NCI-H2196 (cell line): ENCODE results near the gene CNGA3.

ENCODE experiments used
- DNase-seq: peaks from one replicate; lab custom pipeline; 2025; ENCODE audit not compliant: unreplicated experiment; lab: John Stamatoyannopoulos, UW

Gene CNGA3

DNA sequence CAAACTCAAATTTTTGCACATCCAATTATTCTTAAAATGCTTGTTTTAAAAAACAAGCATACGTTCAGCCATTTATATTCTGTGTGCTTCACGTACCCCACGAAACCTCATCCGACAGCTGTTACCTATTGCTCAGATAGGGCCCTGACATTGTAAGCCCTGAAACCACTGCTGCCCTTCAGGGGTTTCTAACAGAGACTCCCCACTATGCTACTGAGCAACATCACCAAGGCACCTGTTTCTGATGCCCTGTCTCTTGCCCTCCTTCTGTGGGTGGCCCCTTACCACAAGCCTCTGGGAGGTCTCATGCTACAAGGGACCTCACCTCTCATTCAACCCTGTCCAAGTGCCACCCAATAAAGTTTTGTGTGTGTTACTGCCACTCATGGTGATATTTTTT, 18.5 kb upstream of the CNGA3 start:
- DNase-seq = no peak

DNA sequence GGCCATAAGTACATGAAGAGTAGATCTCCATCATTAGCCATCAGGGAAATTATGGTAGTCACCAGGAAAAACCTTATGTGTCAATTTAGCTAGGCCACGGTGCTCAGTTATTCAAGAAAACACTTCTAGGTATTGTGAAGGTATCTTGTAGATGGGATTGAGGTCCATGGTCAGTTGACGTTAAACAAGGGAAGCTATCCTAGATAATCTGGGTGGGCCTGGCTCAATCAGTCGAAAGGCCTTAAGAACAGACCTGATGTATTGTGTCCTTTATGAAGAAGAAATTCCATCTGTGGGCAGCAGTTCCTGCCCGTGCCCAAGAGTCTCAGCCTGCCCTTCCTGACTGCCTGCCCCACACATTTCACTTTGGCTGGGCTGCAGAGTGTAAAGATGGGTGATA, 16.7 kb upstream of the CNGA3 start:
- no peak for DNase-seq

DNA sequence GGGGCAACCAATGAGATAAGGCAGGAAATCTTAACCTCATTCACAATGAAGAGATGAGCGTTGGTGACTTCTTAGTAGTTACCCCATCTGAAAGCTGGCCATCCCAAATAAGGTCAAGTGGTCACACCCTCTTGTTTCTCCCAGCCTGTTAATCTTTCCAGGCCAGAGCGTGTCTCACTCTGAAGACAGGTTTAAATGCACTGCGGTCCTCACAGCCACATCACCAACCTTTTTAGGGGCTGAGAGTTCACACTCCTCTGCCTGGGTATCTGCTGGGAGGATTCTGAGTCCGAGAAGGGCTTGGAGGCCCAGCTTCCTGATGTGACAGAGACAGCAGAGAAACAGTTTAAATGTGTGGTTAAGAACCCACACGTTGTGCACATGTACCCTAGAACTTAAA, 13.3 kb upstream of the CNGA3 start:
- no peak for DNase-seq

DNA sequence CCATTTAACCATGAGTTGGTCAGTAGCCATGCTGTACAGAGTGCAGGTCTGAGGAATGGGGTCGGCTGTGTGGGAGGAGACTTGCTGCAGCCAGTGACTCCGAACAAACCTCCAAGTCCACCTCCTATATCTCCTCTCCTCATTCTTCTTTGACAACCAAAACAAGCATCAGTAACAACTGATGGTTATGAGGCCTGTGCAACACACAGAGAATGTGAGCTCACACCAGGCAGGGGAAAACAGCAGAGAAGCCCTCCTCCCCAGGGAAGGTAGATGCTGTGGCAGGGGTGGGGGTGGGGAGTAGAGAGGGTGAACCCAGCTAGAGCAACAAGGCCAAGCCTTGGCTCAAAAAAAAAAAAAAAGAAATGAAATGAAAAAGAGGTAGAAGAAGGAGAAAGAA, 12.3 kb upstream of the CNGA3 start:
- no peak for DNase-seq

DNA sequence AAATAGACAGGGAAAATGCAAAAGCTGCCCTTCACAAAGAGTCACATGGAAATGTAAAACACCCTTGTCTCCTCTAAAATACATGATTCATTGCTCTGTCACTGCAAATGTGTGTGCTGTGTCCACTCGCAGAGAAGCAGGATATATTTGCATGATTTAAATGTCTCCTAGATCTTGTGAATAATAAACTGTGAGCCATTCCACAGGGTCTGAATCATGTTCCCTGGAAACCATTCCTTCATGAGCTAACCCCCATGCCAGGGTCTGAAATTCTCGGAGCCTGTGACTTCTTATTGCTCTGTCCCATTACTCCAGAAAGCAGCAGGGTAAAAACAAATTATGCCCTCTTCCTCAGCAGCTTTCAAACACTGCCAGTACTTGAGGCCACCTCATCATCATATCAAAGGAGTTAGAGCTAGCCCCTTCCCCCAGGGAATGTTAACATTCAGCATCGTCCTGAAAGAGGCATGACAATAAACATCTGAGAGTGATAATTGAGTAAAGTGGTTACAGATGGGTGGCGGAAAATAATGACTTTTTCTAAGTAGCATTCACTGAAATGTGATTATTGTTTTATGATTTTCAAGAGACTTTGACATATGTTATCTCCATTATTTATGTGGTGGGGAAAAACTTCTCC, 11.7 kb upstream of the CNGA3 start:
- no peak for DNase-seq

DNA sequence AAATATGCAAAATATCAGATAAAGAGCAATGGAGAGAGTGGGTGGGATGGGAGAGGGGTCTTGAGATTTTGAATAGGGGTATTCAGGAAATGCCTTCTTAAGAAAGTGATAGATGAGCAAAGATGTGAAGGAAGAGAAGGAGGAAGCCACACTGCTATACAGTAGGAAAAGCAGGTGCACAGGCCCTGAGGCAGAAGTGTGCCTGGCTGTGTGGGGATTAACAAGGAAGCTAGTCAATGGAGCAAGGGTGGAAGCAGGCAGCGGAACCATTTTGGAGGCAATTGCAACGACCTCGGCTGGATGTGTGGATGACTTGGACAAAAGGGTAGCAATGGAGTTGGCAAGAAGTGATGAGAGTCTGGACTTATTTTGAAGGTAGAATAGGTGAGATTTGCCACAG, 11.0 kb upstream of the CNGA3 start:
- no peak for DNase-seq

DNA sequence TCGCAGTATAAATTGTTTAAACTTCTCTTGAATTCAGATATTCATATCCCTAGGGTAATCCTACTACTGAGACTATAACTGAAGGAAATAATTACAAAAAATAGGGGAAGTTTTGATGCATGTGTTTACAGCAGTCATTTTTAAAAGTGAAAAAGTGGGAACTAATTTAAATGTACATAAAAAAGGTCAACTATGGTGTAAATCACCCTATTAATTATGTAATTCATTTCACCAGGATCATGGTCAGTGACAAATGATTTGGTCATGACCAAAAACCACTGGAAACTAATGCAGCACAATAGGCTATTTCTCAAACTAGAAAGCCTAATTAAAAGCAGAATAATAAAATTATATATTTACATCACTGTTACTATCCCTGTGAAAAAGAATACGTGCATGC, 5.0 kb upstream of the CNGA3 start:
- DNase-seq = no peak

DNA sequence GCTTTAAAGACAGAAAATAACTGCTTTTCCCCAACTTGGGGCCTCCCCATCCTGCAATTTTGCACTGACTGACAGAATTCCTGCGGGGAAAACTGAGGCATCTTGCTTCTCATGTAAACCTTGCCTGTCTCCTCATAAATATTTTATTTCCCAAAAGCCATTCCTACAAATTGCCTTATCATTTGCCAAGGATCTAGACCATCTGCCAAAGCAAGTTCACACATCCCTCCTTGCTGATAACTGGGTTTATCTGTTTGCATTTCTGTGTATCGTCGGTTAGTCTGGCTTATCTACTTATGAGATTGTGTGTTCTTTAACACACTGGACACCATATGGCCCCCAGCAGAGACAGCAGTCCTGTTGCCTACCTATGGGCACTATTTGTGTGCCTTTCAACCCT, 3.0 kb upstream of the CNGA3 start:
- no peak for DNase-seq

DNA sequence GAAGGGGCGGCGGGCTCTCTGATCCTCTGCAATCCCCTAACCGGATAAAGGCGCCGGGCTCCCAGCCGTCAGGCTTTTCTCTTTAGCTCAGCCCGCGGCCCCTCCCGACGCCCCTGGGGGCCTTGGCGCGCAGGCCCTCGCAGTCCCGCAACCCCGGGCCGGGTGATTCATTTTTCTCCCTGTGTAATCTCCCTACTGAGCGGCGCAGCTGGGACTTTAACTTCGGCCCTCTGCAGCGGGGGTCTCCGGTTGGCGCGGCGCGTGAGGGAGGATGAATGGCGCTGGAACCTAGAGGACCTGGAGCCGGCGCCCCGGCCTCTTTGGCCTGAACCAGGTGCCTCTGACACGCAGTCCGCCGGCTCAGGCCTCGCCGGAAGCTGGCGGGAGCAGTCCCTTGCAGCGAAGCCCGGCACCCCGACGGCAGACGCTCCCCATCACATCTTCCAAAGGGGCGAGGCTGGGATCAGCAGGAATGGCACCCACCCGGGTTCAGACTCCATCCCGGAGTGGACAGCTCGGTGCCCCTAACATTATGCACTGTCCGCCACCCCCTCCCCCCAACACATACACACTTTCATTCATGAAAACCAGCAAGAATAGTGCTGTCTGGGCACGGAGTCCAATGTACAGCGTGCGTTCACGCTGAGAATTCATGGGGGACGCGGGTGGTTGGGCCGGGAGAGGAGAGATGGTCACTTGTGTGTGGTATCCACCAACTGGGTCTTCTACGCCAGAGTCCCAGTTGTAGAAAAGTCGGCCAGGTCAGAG, 1.2 kb downstream of the CNGA3 start:
- DNase-seq = no peak

DNA sequence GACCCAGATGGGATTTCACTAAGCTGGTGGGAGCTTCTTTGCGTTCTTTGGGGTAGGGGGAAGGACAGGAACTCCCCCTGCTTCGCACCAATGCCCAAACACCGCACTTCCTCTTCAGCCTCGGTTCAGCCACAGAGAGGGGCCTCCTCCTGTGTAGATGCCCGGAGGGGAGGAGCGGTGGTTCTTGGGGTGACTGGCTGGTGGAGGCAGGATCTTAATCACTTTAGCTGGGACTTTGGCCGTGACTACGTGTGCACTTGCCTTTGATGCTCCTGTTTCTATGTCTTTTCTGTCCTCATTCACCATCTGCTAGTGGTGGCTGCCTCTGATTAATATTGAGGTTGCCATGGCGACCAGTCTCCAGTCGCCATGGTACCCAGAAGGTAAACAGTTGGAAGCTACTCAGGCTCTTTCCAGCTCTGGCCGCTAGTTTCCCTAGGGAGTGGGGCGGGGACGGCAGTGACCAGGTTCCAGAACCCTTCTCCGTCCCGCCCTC, 1.9 kb downstream of the CNGA3 start:
- DNase-seq = peak; percentile 44

DNA sequence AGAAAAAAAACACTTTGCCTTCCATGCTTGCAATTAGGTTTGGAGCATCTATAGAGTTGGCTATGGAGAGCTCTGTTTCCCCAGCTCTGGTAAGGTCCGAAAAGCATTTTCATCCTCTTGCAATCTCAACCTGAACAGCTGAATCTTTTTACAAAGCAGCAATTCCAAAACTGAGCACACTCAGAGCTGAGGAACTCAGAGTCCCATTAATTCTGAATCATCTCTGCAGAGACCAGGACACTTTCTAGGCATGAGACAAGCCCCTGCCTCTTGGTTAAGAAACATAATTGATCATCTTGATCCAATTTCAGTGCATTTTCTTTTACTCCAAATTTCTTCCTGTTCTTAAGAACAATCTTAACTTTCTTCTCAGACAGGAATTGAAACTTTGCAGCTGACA, 4.2 kb downstream of the CNGA3 start:
- DNase-seq = no peak

DNA sequence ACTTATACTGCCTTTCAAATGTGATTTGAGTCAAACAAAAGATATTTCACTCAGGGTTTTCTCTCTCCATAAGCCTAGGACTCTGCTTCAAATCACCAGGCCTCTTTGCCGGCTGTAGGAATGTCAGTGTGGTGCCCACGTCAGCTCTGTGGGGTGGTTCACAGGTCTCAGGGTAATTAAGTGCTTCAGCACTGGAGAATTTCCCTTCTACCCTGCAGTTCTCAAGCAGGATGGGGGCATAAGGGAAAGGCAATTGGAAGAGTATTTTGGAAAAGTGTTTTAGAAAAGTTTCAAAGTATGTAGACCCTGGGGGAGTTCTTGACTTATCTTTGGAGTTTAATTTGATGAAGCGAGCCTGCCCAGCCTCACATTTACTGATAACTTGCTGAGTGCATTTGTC, 9.6 kb downstream of the CNGA3 start:
- no peak for DNase-seq

DNA sequence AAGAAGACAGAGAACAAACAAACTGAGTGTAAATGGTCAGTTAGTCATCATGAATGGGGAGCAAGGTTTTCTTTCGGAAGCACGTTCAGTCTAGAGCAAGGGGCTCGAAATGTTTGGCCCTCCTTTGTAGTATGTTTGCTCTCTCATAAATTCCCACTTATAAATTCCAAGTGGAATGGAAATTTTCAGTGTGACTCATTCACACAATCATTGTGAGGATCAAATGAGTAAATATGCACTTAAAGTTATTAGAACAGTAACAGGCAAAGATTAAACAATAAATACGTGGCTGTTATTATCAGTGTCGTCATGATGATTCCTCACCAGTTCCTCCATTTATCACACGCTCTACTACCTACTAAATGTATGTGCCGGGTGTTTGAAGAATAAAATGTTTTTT, 10.5 kb downstream of the CNGA3 start:
- DNase-seq = no peak

DNA sequence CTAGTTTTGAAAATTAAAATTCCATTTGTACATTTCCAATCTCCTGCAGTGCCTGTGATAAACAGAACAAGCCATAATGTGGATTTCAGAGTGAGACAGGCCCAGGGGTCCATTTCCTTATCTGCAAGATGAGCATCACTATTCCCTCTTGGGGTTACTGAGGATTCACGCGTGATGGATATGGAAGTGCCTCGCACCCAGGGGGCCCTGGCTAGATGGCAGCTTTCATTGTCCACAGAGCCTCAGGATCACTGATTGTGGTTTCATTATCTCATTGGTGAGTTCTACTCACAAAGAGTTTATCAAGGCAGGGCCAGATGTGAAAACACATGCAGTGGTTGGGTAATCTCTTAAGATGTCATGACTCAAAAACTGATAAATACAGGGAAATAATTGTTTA, 11.6 kb downstream of the CNGA3 start:
- no peak for DNase-seq

DNA sequence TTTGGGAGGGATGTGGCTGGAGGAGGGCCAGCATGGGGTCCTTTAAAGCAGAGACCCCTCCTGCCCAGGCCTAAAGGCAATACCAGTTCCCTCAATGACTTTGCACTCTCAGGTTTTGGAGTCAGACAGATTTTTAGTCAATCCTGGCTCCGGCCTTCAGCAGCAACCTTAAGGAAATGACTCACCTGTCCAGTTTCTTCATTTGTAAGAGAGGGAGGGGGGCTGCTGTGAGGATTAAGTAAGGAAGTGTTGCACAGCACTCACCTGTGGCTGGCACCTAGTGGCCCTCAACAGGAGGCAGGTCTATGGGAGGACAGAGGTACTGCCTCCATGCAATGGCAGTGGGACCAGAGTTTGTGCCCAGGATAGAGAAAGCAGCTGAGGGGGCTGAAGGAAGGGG, 13.7 kb downstream of the CNGA3 start:
- DNase-seq = no peak

DNA sequence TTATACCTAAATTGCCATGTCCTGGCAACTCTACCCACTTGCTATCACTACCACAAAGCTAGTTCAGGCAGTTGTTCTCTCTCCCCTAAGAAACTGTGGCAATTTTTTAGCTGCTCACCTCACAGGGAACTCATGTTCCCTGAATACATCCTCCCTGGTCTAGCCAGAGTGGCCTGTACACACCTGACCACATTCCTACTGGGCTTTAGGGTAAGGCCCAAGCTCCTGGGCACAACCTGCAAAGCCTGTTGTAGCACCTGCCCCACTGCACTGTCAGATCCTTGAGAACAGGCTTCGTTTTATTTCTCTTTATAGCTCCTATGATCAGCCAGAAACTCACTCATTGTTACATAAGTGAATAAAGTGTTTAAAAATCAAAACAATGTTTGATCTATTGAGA, 21.5 kb downstream of the CNGA3 start:
- no peak for DNase-seq

DNA sequence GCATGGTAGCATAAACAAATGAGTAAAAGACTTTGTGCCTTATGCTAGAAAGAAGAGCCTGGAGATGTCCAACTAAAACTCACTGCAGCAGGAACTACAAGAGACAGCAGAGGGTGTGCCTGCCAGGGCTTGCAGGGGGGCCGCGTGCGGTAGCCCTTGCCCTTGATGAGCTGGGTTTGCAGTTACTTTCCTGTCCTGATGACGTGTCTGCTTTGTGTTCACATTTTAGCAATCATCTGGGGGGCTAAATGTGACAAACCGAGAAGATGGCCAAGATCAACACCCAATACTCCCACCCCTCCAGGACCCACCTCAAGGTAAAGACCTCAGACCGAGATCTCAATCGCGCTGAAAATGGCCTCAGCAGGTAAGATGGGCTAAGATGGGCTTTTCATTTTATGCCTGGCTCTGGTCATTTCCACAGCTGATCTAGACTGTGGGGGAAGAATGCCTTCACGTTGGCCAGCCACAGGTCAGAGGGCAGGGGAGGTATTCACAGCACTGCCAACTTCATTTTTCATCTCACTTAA, 23.5 kb downstream of the CNGA3 start:
- no peak for DNase-seq

DNA sequence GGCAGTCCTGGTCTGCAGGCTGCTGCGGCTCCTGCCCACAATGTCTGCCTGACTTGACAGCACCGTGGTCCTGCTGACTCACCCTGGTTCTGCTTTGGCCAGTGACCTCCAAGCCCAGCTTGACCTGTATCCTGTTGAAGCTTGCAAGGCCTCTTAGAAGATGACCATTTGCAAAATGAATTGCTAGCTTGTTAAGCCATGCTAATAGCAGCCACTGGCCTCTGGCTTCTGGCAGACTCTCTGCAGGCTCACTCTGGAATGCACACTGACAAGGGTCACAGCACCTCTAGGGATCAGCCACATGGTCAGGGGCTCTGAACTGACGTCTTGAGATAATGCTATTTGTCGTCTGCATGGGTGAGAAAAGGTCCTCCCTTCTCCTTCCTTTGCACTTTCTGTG, 25.9 kb downstream of the CNGA3 start:
- DNase-seq = no peak

DNA sequence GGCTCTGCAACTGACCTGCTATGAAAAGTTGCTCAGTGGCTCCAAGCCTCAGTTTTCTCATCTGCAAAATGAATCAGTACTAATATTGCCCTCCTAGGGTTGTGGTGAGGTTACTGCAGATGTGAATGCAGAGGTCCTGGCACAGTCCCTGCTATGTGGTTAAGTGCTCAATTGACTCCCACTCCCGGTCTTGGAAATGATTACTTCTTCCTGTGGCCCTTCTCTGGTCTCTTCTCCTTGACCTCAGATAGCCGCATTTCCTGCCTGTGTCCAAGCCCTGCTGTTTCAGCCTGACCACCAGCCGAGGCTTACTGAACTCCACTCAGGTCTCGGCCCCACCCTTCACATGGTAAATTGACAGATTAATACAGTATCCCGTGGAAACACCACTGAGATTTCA, 26.3 kb downstream of the CNGA3 start:
- DNase-seq = no peak

DNA sequence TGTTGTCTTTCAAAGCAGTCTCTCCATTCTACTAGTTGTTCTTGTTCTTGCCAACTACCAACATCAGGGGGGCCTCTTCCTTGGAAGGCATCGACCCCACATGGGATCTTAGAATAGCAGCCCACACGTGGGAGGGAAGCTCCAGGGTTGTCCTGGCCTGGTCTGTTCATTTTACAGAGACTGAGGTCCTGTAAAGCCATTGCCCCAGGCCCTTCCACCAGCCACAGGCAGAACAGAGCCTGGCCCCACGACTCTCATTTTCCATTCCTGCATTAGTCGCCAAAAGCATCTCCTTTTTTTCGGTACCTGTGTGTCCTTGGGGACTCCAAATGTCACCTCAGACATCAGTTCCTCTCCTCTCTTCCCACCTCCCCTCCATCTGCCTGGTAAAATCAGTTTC, 28.0 kb downstream of the CNGA3 start:
- DNase-seq = no peak

DNA sequence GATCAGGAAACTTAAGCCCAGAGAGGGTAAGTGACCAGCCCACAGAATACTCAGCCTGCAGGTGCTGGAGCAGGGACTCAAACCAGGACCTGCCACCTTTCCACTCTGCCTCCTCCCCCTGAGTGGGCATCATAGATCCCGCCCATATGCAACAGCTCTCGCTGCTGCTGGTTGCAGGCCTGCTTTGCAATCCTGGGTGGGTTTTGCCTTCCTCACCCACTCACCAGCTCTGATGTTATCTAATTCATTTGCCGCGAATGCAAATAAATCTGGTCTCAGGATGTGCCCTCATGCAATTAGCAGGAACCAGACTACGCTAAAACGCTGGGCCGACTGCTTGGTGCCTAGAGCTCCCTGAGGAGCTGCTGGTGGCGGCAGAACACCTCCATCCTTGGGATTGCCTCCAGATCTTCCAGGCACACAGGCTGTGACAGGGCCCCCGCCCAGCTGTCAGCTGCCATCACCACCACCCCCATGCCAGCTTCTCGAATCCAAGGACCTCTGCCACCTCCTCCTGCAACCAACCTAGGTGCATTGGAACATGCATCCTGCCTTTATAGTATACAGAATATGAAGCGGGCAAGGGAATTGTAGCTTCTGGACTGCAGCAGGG, 28.8 kb downstream of the CNGA3 start:
- DNase-seq = no peak

DNA sequence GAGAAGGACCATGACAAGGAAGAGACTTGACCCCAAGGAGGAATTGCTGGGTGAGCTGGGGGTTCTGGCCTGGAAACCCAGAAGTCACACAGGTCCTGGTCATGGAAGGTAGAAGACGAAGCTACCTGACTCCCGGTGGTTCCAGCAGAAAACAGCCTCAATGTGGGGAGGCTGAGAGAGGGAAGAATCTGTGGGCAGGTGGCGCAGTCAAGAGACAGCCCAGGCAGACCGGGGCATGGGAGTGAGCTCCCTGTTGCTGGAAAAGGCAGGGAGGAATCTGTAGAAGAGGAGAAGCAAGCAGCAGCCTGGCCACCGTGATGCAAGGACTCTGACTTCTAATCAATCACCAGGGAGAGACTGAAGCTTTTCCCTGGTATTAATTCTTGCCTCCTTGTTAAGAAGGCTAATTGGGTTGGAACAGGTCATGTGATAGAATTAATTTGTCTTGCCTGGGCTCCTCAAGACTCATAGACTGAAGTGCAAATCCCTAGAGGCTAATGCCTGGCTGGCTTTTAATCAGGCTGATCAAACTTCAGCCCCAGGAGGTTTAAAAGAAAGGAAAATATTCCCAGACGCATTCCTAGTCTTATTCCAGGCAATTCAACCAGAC, 30.1 kb downstream of the CNGA3 start:
- DNase-seq = no peak
